NB4 (cell line): ENCODE data around the gene MUC15.

Experiments
- DNase-seq: peaks from one replicate; pipeline ENCODE4 v3.0.0; 2010; ENCODE audit warnings: low read depth
- H3K4me3 ChIP-seq: one replicate; pipeline ENCODE4 v1.5.1; 2011; ENCODE audit warnings: mild to moderate bottlenecking, low read depth, low read length, moderate library complexity
- CTCF ChIP-seq: IDR thresholded peaks from one replicate; pipeline ENCODE4 v1.5.1; 2012; ENCODE audit warnings: low read depth, low read length
- MYC ChIP-seq: IDR thresholded peaks from 2 replicates; pipeline ENCODE4 v1.6.1; 2011; ENCODE audit warnings: low read depth, low read length
- POLR2A ChIP-seq: IDR thresholded peaks from 2 replicates; pipeline ENCODE4 v1.6.1; 2011; ENCODE audit warnings: mild to moderate bottlenecking; ENCODE audit not compliant: insufficient read length; ENCODE audit errors: extremely low read depth
- TF ChIP-seq, protein P1 (sequence below): IDR thresholded peaks from 2 replicates; pipeline ENCODE4 v1.6.1; 2011; ENCODE audit warnings: low read depth, low read length

MUC15 gene

GRCh38 chr11:26578998-26579661, 7.1 kb upstream of the MUC15 start:
- H3K4me3 ChIP-seq, result no peak overlapping the region
- no peak for DNase-seq
- TF ChIP-seq, protein P1, sequence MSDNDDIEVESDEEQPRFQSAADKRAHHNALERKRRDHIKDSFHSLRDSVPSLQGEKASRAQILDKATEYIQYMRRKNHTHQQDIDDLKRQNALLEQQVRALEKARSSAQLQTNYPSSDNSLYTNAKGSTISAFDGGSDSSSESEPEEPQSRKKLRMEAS, result no peak
- TF ChIP-seq POLR2A (no peak), MYC (no peak), CTCF (no peak)

- no peak overlapping the region for H3K4me3 ChIP-seq
- TF ChIP-seq CTCF (no peak), POLR2A (no peak), MYC (no peak)
- TF ChIP-seq, protein P1, result no peak
- DNase-seq, result no peak
These were observed 3.9 kb upstream of the MUC15 start for GRCh38 chr11:26575946-26576345.

GRCh38 chr11:26573896-26574295, 1.8 kb upstream of the MUC15 start:
- H3K4me3 ChIP-seq, result no peak overlapping the region
- DNase-seq, result no peak
- no peak for TF ChIP-seq MYC
- TF ChIP-seq, protein P1, result no peak
- no peak for TF ChIP-seq POLR2A
- TF ChIP-seq CTCF, result no peak

DNA sequence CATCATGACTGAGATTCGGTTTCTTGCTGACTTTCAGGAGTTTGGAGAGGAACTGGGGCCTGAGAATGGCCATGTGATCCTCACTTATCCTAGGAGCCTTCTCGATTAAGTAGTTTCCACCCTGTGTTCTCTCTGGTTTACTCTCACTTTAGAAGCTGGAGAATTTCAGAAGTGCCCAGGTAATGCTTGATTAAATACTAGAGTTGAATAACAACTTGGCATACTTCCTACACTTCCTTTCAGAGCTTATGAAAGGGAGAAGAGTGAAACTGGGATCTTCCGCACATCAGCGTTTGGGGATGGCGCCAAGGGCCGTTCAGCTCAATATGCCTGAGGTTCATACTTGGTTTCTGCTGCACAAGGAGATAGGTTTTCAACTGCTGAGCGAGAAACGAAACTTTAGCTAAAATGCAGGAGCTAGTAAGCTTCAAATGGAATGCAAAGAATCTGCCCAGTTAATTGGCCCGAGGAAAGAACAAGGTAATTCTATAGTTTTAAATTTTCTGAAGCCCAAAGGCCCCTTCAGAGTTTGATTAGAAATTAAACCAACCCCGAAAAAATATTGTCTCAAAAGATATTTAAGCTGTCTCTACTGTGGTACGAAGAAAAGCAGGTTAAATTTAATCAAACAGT, 823 bp upstream of the MUC15 start:
- no peak overlapping the region for H3K4me3 ChIP-seq
- DNase-seq, result no peak
- TF ChIP-seq, protein P1, result no peak
- TF ChIP-seq MYC (no peak), POLR2A (no peak), CTCF (no peak)

DNA sequence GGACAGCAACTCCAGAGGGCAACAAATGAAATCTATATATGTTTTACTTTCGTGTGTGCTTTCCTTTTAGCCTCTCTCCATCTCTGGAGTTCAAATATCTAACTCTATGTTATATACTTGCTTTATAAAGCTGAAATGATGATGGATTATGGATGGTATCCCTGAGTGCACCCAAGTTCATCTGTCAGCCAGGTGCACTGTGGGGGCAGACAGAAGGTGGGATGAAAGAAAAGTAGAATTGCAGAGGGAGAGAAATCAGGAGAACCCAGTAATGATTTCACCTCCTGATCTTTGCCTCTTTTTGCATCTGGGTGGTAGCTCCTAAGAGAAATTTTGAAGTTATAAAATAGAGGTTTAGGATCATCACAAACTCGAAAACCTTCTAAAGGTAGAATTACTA, 2.4 kb downstream of the MUC15 start:
- TF ChIP-seq CTCF, result no peak
- TF ChIP-seq POLR2A, result no peak
- no peak for TF ChIP-seq MYC
- TF ChIP-seq, protein P1, result no peak
- DNase-seq, result no peak

DNA sequence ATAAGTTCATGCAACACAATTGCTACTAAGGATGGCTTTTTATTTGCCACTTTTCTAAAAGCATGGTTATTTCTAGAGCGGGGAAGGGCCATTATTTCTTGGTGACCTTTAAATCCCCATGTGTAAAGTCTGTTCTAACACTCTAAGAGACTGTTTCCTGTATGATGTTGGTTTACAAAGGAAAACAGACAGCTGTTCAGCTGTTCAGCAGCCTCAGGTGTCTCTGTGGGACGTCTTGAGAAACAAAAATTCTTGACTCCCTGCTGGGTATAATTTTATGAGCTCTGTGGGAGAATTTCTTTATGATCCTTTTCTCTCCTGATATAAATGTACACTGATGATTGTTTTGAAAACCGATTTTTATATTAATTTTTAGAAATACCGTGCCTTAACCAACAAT, 13.9 kb downstream of the MUC15 start:
- TF ChIP-seq CTCF (no peak), POLR2A (no peak), MYC (no peak)
- TF ChIP-seq, protein P1, result no peak
- no peak for DNase-seq
- H3K4me3 ChIP-seq, result no peak overlapping the region

More for the DNA sequence above, 2.4 kb downstream of the MUC15 start:
- no peak overlapping the region for H3K4me3 ChIP-seq
